ELF-1 (cell line): ENCODE data around the gene HLA-DOA.

ENCODE experiments used
- DNase-seq: peaks from one replicate; pipeline ENCODE4 v3.0.0-alpha.2; 2016; ENCODE audit warnings: low read depth, low spot score

The HLA-DOA gene

DNA sequence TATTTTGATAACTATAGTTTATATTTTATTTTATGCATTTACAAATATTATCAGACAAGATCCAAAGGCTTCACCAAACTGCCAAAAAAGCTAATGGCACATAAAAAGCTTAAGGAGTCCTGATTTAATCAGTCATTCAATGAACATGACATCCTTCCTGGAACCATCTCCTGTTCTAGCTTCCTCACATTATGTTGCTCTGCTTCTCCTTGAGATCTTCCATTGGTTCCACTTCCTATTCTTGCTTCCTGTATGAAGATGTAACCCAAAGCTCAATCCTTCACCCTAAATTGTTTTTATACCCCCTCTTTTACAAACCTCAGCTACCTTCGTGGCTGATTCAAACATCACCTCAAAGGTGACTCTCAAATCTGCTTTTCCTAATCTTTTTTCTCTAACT, 45.5 kb downstream of the HLA-DOA start:
- DNase-seq: no peak

GRCh38 chr6:32962213-32962826, 47.1 kb downstream of the HLA-DOA start:
- DNase-seq: no peak

GRCh38 chr6:32960563-32960962, 48.8 kb downstream of the HLA-DOA start:
- DNase-seq: no peak

DNA sequence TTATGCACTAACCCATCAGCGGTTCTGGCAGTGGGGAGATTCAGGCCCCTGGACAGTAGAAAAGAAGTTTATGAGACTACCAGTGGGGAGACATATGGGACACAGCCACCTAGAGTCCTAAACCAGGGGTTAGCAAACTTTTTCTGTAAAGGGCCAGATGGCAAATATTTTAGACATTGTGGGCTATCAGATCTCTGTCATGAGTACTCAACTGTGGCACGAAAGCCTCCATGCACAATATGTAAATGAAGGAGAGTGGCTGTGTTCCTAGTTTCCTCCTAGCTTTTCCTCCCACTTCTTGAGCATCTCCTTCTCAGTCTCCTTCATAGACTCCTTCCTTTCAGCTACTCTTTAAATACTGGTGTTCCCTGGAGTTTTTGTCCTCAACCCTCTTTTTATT, 53.2 kb downstream of the HLA-DOA start:
- no peak for DNase-seq

DNA sequence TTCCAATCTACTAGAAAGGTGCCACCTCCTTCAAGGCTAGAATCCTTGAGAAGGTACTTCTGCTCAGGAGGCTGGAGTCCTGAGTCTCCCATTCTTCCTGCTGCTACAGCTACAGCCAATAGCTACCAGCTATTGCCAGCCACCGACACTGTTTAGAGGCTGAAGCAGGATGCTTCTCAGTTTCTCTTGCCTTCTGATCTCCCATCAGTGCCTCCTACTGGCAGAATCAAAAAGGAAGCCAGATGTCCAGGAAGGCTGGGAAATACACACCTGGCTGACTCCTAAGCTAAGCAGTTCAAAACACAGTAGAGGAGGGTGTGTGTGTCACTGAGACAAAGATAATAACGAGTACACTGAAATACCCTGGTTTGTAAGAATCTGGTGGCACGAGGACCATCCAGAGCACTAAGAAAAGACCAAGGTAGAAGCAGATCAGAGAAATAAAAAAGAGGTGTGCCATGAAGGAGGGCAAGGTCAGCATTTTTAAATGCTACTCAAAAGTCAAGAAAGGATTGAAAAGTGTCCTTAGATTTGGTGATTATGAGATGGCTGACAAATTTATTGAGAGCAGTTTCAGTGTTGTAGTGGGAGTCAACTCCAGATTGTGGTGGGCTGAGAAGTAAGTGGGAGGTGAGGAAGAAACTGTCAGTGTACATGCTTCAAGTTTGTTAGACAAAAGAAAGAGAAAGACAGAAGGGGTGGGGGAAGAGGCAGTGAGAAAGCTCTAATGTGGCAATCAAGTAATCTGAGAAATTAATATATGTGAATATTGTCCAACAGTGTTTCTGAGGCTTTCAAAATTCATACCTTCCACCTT, 54.2 kb downstream of the HLA-DOA start:
- DNase-seq: peak; percentile 66

DNA sequence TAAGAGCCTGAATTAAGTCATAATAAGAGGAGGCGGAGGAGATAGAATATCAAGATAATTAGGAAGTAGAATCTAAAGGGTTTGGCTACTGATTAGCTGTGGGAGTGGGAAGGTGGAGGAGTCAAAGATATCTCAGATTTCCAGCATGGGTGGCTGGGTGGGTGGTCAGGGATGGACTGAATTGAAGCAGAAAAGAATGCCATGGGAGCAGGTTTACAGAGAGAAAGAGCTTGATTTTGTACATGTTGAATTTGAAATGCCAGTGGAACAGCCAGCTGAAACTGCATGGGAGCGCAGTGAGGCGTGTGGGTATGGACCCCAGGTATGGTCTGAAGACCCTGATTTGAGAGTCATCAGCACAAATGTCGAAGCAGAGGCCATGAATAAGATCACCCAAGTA, 55.1 kb downstream of the HLA-DOA start:
- no peak for DNase-seq
